ENCODE results near the gene RTP5. TPM values are rescaled to one million over a fixed set of nuclear protein-coding genes. Genes with fewer than 3 reads are reported as not detected.

Gene RTP5
- total and polyA plus RNA-seq, 2 donors (not counting 3 experiments of a cell fraction or from before 2014, with no cell fraction given): not detected

DNA sequence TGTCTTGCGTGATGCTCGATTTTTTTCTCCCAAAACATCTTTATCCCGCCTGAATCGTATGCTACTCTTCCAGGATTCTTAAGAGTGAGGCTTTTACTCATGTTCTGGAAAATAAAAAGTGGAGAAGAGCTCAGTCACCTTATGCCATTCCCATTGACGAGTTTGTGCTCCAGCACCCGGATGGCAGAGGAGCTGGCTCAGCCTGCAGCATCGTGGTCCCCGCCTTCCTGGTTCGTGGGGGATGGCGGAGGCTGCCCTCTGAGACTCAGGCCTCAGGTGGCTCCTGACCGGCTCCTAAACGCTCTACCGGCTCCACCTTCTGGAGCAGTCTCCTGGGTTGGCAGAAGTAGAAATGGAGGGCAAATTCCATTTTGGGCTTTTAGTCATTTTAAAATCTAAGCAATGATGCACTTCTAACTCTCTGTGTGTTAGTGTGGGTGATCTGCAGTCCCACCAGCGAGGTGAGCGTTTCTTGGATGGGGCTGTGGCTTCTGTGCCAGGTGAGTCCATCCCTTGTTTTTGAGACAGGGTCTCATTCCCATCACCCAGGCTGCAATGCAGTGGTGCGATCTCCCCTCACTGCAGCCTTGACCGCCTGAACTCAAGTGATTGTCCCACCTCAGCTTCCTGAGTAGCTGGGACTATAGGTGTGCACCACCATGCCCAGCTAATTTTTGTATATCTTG, 27.8 kb downstream of the RTP5 start:
- H3K4me3 ChIP-seq (replicated peaks in 1 of 3; ENCODE audit: insufficient read depth in 1 of 3, low read depth in 1 of 3, low read length in 3 of 3): no peak overlapping the region
- ChIA-PET CTCF (no interaction called here), POLR2A (interaction anchor here (0.7 kb wide), 1 partner anchor 61 kb away, joined by 3 read pairs; no protein-coding TSS in a partner anchor)
- dilution Hi-C loops (cut with MboI; ENCODE audit: extremely low pct_ligation_motif_present, low sequenced_read_pairs): no loop called here
- no peak overlapping the region for H2AFZ ChIP-seq (ENCODE audit: low read depth, low read length)
- FAIRE-seq: no peak
- H3K9me1 ChIP-seq (replicated peaks; ENCODE audit: control insufficient read depth, extremely low read depth, insufficient read depth, low read length): no peaks in the 10 kb centered on the region
- H3K9ac ChIP-seq (replicated peaks; ENCODE audit: extremely low read depth, insufficient read depth, low read length): no peak overlapping the region
- no peaks in the 10 kb centered on the region for H3K79me2 ChIP-seq (ENCODE audit: control insufficient read depth, insufficient read depth, low read length)
- no peak overlapping the region for H3K4me2 ChIP-seq (ENCODE audit: insufficient read depth, low read length)
- no peak for DNase-seq (ENCODE audit: low read depth, low spot score)
- intact Hi-C loops (cut with micrococcal nuclease): no loop called here
- TF ChIP-seq POLR2AphosphoS5 (IDR thresholded peaks at IDR 0.05; ENCODE audit: insufficient read depth, low read depth, low read length) (no peak), GATA2 (IDR thresholded peaks at IDR 0.05; ENCODE audit: insufficient read depth, insufficient read length, low read depth, low read length) (no peak), POLR2A (IDR thresholded peaks at IDR 0.05; ENCODE audit: low read depth, low read length) (no peak), MYC (IDR thresholded peaks at IDR 0.05; ENCODE audit: low read depth, low read length) (no peak), EZH2 (IDR thresholded peaks at IDR 0.05; ENCODE audit: borderline replicate concordance, low read depth, low read length, severe bottlenecking) (no peak), FOS (IDR thresholded peaks at IDR 0.05; ENCODE audit: borderline replicate concordance, insufficient read depth, low read length) (no peak), JUN (IDR thresholded peaks at IDR 0.05; ENCODE audit: borderline replicate concordance, insufficient read depth, insufficient read length, low read depth) (no peak)
- TF ChIP-seq, protein P1, sequence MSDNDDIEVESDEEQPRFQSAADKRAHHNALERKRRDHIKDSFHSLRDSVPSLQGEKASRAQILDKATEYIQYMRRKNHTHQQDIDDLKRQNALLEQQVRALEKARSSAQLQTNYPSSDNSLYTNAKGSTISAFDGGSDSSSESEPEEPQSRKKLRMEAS (IDR thresholded peaks at IDR 0.05; ENCODE audit: insufficient read depth, insufficient read length): no peak
- TF ChIP-seq, protein P2, sequence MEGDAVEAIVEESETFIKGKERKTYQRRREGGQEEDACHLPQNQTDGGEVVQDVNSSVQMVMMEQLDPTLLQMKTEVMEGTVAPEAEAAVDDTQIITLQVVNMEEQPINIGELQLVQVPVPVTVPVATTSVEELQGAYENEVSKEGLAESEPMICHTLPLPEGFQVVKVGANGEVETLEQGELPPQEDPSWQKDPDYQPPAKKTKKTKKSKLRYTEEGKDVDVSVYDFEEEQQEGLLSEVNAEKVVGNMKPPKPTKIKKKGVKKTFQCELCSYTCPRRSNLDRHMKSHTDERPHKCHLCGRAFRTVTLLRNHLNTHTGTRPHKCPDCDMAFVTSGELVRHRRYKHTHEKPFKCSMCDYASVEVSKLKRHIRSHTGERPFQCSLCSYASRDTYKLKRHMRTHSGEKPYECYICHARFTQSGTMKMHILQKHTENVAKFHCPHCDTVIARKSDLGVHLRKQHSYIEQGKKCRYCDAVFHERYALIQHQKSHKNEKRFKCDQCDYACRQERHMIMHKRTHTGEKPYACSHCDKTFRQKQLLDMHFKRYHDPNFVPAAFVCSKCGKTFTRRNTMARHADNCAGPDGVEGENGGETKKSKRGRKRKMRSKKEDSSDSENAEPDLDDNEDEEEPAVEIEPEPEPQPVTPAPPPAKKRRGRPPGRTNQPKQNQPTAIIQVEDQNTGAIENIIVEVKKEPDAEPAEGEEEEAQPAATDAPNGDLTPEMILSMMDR (IDR thresholded peaks at IDR 0.05; ENCODE audit: extremely low read depth in 1 of 2, insufficient read depth in 1 of 2, low read depth in 1 of 2, low read length in 2 of 2): no peak
- H3K27ac ChIP-seq (ENCODE audit: insufficient read depth, low read depth, low read length): no peak overlapping the region
- H3K27me3 ChIP-seq (ENCODE audit: control insufficient read depth in 2 of 2, insufficient read depth in 2 of 2, low read length in 2 of 2): peaks cover 0 to 2% of the 10 kb centered on the region in 2 experiments
- H4K20me1 ChIP-seq (replicated peaks; ENCODE audit: control insufficient read depth, extremely low read depth, insufficient read depth, low read length): no peaks in the 10 kb centered on the region
- peaks cover 2% of the 10 kb centered on the region for H3K4me1 ChIP-seq (ENCODE audit: control insufficient read depth, extremely low read depth, insufficient read depth, low read length)
- H3K9me3 ChIP-seq (replicated peaks; ENCODE audit: control insufficient read depth, insufficient read depth, low read length): no peaks in the 10 kb centered on the region
- H3K36me3 ChIP-seq (ENCODE audit: control insufficient read depth in 2 of 2, extremely low read depth in 1 of 2, insufficient read depth in 2 of 2, low read length in 2 of 2): no peaks in the 10 kb centered on the region
- BruUV-seq (replicated peaks): no TSS peak
